Left lobe of liver (tissue), 2 donors: ENCODE measurements around the gene VCX2. TPM values are rescaled to one million over a fixed set of nuclear protein-coding genes. Genes with fewer than 3 reads are reported as not detected.
"Not testable (repeated sequence)": the region's sequence is repeated elsewhere in the genome, so short reads cannot be mapped to it uniquely, and the experiment has no call there.

ENCODE experiments used
- ATAC-seq: fragments of 200-7000 bp; cut with Tn5 transposase; one replicate; pipeline ENCODE4 v1.9.1; 2020; ENCODE audit warnings: mild to moderate bottlenecking, moderate library complexity
- DNase-seq: peaks from one replicate; pipeline ENCODE4 v3.0.0-alpha.2; 2020; ENCODE audit warnings: low spot score
- total RNA-seq: library from RNA; stranded (reverse); gene quantifications from one replicate; pipeline ENCODE4 v1.2.1, GENCODE V29; 2021
- donor health status: DM: no; HTN: no; CAD: no; lungs with moderate emphysema.
- donor health status: DM: no; HTN: yes; CAD: no.

VCX2 gene
- total RNA-seq, 1 donor from 2014 or later, result not detected

- ATAC-seq (no peak), DNase-seq (no peak)
Observed at GRCh38 chrX:8125566-8125965, 45.5 kb downstream of the VCX2 start.

GRCh38 chrX:8122538-8122937 lies 48.5 kb downstream of the VCX2 start:
- no peak for DNase-seq
- ATAC-seq, result no peak

GRCh38 chrX:8121391-8121790 lies 49.7 kb downstream of the VCX2 start:
- not testable (repeated sequence) for ATAC-seq, DNase-seq

Other genes with a start within 250 kb of the VCX2 start
- gene PNPLA4, start 243.9 kb downstream of the VCX2 start, total RNA-seq, result 15.6 TPM